GM15510 (cell line): ENCODE data around the gene ATP11A.

ENCODE experiments used
- POLR2A ChIP-seq: IDR thresholded peaks from 3 replicates; pipeline ENCODE4 v1.6.1; 2011; ENCODE audit warnings: borderline replicate concordance; ENCODE audit not compliant: insufficient read length; ENCODE audit errors: extremely low read depth

Gene ATP11A

DNA sequence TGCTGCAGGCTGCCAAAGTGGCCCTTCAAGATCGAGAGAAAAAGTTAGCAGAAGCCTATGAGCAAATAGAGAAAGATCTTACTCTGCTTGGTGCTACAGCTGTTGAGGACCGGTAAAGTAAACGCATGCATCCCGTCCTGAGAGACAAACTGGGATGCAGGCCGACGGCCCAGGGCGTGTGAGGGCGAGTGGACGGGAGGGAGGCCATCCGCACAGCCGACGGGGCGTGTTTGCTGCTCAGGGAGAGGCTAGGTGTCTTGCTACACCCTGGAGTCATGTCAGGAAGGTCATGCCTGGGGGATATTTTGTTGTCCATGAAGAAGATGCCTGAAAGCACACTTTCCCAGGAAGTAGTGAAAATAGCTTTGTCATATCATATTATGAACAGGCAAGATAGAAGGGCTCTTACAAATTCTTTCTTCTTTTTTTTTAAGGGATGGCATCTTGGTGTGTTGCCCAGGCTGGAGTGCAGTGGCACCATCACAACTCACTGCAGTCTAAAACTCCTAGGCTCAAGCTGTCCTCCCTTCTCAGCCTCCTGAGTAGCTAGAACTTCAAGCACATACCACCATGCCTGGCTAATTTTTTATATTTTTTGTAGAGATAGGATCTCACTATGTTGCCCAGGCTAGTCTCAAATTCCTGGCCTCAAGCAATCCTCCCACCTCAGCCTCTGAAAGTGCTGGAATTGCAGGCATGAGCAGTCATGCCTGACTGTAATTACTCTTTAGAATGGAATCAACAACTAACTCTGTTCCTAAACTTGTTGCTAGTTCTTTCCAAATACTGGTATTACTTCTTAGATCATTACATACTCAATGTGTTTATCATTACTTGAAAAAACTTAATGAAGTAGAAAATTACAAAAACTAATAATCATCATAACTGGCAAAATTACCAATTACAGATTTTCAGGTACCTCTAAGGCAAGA, 161.5 kb downstream of the ATP11A start:
- no peak for TF ChIP-seq POLR2A

DNA sequence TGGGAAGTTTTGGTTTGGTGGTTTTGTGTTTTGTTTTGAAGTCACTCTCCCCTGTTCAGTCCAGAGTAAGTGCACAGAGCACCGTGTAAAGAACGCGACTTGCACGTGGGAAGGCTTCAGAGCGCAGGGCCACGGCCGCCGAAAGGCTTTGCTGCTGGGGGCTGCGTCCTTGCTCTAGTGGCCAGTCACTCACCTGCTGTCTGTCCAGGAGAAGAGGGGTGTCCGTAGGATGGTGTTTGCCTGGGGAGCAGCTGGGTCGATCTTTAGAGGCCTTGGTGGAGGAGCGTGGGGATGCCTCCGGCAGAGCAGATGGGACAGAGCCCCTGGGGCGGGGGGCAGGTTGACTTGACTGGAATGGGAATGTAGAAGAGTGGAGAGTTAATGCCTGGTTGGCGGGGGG, 162.6 kb downstream of the ATP11A start:
- TF ChIP-seq POLR2A = no peak

DNA sequence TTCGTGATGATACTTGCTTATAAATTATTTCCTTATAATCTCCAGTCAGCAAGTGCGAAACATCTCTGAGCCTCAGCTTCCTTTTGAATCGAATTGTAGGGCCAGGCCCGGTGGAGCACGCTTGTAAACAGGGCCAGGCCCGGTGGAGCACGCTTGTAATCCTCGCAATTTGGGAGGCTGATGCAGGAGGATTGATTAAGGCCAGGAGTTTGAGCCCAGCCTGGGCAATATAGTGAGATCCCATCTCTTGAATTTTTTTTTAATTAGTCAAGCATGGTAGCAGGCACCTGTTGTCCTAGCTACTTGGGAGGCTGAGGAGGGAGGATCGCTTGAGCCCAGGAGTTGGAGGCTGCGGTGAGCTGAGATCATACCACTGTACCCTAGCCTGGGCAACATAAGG, 163.0 kb downstream of the ATP11A start:
- no peak for TF ChIP-seq POLR2A

DNA sequence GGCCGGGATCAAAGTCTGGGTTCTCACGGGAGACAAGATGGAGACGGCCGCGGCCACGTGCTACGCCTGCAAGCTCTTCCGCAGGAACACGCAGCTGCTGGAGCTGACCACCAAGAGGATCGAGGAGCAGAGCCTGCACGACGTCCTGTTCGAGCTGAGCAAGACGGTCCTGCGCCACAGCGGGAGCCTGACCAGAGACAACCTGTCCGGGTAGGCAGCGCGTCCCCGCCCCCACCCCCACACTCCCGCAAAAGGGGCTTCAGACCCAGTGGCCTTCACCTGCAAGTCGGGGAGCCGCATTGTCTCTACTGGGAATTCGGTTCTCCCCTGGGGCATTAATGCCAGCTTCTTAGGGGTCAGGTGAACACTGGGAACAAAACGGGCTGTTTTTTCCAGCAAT, 164.5 kb downstream of the ATP11A start:
- TF ChIP-seq POLR2A = no peak

DNA sequence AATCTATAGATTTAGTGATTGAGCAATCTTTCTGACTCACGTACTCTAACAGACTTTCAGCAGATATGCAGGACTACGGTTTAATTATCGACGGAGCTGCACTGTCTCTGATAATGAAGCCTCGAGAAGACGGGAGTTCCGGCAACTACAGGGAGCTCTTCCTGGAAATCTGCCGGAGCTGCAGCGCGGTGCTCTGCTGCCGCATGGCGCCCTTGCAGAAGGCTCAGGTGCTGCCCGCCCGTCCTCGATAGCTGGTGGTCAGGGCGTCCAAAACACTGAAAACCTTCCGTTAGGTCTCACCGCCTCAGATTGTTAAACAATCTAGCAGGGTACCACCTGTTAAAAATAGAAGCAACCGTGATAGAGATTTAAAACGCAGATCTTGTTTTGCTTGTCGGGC, 166.0 kb downstream of the ATP11A start:
- TF ChIP-seq POLR2A = no peak

DNA sequence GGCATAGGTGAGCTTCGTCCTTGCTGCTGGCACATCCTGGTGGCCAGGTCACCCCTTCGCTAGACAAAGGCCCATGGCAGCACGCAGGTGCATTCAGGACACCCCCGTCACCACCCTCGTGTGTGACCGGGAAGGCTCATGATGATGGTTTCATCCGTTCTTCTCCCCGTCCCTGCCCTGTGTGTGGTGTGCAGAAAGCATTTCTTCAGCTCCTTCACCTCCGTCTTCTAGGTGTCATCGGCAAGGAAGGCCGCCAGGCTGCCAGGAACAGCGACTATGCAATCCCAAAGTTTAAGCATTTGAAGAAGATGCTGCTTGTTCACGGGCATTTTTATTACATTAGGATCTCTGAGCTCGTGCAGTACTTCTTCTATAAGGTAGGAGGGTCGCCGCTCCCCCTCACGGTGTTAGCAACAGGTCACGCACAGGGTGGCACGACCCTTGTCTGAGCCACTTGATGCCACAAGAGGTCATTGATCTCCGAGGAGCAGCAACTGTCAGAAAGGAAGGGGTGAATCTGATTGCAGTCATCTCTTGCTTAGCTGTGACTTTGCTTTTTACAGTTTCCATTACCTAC, 168.2 kb downstream of the ATP11A start:
- TF ChIP-seq POLR2A = no peak

DNA sequence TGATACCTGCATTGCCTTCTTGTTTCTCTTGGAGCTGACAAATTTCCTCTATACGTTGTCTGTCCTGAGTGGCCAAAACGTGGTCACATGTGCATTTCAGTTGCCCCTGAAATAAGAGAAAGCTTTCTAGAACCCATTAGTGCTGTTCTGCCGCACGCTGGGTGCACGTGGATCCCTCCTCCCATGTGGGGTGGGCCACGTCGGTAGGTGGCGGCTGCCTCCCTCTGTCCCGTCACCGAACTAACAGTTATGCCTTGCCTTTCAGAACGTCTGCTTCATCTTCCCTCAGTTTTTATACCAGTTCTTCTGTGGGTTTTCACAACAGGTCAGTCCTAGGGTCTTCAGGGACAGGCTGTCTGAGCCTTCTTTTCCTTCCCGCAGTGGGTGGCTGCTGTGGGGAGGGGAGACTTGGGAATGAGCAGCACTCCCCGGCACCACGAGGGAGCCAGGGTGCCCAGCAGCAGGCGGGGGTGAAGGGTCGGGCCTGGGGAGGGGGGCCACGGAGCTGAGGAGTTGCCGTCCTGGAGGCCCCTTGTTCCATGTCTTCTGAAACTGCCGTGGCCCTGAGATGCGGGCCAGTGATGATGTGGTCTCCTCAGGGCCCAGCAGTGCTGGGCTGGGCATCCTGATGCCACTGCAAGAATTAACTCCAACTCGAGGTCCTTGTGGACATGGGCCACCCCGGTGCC, 169.4 kb downstream of the ATP11A start:
- TF ChIP-seq POLR2A = no peak

DNA sequence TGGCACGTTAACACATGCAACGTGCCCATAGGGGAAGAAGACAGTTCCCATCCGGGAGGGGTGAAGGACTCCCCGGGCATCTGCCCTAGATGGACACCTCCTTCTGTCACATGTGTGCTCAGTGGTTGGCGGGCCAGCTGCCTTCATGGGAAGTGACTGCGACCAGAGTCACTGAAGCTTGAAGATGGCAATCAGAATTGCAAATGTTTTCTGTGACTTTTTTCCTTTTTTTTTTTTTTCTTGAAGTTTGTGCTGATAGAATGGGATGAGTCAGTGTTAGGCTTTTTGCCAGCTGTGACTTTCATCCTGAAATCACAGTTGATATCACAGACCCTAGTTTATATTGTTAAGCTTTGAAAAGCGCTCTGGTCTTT, 170.0 kb downstream of the ATP11A start:
- TF ChIP-seq POLR2A = no peak

DNA sequence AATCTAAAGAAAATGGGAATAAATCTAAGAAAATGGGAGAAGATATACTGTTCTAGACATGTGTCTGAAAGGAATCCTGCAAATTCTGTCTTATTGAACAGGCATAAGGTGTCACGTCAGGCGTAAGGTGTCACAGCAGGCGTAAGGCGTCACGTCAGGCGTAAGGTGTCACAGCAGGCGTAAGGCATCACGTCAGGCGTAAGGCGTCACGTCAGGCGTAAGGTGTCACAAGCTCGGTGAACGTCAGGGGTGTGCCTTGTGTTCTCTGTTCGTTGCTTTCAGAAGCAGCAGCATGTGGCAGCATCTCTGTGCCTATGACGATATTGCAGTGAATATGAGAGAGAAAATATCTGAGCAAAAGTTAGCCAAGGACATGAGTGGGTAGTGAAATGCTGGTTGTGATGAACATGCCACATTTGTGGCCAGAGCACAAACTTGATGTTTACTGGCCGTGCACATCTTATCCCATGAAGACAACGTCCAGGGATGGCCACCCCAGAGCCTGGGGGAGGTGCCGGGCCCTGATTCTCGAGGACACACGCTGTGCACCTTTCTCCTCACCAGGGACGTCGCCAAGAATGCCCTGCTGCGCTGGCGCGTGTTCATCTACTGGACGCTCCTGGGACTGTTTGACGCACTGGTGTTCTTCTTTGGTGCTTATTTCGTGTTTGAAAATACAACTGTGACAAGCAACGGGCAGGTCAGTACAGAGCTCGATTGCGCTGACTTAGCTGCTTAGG, 172.2 kb downstream of the ATP11A start:
- TF ChIP-seq POLR2A = no peak

DNA sequence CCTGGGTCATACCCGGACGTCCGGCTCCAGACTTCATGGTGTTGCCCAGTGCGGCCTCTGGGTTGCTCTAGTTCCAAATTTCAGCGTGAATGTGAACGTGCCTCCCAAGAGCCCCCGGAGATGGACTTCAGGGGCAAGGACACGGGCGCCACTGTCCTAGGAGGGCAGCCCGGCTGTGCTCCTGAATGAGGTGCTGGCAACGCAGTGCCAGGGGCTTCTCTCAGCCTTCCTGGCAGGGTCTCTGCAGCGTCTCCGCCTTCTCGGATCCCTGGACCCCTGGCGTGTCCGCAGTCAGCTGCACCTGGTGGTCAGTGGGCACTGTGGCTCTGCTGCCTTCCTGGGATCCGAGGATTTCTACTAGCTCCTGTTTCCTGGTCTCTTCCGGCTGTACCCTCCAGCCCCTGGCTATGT, 177.5 kb downstream of the ATP11A start:
- no peak for TF ChIP-seq POLR2A

DNA sequence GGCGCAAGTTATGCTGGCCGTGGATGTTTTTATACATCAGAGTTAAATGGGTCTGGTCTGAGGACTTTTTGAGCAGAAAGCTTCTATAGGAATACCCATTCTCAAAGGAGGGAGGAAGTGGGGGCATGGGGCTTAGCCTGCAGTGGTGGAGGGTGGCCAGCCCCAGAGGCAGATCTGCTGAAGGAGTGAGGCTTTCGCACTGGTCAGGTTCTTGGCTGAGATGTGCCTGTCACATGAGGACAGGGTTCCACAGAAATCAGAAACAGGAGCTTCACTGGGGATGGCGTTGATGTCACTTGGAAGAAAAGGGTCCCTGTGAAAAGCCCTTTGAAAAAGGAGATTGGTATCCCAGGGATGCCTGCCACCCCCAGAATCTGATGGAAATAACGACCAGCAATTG, 178.5 kb downstream of the ATP11A start:
- no peak for TF ChIP-seq POLR2A

DNA sequence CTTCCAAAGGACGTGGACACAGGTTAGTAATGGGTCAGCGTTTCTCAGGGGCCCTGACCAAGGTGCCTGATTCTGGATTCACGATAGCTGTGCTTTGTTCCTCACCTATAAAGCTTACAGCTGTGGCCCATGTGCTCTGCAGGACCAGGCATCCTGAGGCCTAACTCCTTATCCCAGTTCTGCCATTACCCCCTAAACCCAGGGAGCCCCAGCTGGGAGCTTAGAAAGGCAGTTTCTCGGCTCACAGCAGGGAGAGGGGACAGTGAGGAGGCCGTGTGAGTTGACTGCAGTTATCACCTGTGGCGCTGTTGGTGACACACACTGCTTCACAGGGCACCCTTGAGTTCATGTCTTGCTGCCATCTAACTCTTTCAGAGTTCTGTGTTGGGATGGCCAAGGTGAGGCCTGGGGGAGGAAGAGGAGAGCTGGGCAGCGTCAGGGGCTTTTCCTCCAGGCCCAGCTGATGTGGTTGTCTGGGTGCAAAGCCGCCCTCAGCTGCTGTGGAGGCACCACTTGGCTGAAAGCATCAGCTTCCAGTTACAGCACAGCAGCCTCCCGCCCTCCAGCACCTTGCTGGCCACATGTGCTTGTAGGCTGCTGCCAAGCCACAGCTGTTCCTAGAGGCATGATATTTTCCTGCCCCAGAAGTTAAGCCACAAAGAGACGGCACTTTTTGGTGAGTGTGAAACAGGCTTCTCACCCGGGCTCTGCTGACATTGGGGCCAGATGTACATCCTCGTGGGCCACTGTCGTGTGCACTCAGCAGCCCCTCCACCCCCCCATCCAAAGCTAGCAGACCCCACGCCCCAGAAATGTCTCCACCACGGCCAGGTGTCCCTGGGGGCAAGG, 179.6 kb downstream of the ATP11A start:
- TF ChIP-seq POLR2A = no peak

DNA sequence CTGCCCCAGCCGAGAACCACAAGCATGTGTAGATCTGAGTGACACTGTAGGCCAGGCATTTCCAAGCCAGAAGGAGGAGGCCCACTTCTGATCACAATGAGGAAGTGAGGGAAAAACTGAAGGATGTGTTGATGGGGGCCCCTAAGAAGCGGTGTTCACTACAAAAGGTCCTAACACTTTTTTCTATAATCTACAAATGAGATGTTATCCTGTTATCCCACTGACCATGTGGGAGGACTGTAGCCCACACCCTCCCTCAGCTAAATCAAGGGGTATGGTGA, 180.2 kb downstream of the ATP11A start:
- no peak for TF ChIP-seq POLR2A

DNA sequence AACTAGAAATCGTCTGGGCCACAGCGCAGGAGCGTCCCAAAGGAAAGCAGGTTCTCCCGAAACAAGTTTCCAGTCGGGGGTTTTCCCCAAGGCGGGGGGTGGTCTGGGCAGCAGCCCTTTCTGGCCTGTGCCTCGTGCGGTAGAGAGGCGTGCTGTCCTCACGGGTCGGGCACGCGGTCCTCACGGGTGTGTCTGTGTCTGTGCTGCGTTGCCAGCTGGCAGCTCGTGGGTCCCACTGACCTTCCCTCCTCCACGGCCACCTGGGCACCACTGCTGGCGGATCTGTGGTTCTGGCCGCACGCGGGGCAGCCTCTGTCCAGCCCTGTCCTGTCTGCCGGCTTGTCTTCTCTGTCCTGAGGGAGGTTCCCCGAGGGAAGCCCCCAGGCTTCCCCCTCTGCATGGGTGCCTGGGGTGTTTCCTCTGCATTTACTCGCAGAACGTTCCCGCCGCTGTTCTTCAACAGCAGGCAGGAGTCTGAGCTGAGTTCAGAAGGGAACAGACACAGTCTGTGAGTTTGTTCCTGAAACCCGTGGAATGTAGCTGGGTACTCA, 181.0 kb downstream of the ATP11A start:
- TF ChIP-seq POLR2A = no peak
